HCT116 (cell line): ENCODE results near the gene USP32. TPM values are rescaled to one million over a fixed set of nuclear protein-coding genes. Genes with fewer than 3 reads are reported as not detected.

ENCODE experiments used
- ATAC-seq: fragments of 200-7000 bp; cut with Tn5 transposase; 2 replicates; pipeline ENCODE4 v1.9.1; 2020; ENCODE audit warnings: mild to moderate bottlenecking, moderate library complexity
- BruUV-seq: library from RNA; stranded (reverse); fragments of 400-500 nt; replicated peaks from 2 replicates; lab custom pipeline; 2021; lab: Mats Ljungman, UMichigan
- CTCF ChIA-PET: fragments of 300-600 bp; sonication (Branson Sonifier 250); formaldehyde crosslinking; loops from one replicate; lab custom pipeline; 2021; ENCODE audit warnings: antibody characterized with exemption; lab: Charles Lee
- POLR2A ChIA-PET: fragments of 300-600, 350-600 bp; sonication (Branson Sonifier 250); formaldehyde crosslinking; loops from one replicate; lab custom pipeline; 2021; ENCODE audit warnings: antibody characterized with exemption; lab: Charles Lee
- RAD21 ChIA-PET, 2 experiments: fragments of 300-600 bp; sonication (Branson Sonifier 250); formaldehyde crosslinking; loops; one replicate each; lab custom pipeline; 2023; ENCODE audit warnings: low total read pairs in 2 of 2; ENCODE audit not compliant: uncharacterized antibody in 2 of 2, unreplicated experiment in 2 of 2, low non-redundant PET in 1 of 2; lab: Charles Lee
- DNase-seq: peaks from one replicate; pipeline ENCODE4 v3.0.0-alpha.2; 2010; ENCODE audit warnings: low read depth, low spot score
- H2AFZ ChIP-seq: fragments of 200-600 bp; shearing (Covaris generic), sonication (generic); 2 replicates; pipeline ENCODE4 v1.6.1; 2017; ENCODE audit warnings: low read depth, mixed run types, mixed read lengths, antibody characterized with exemption, low read length; ENCODE audit not compliant: poor library complexity, severe bottlenecking
- H3K27ac ChIP-seq: 2 replicates; pipeline ENCODE4 v1.5.1; 2012; ENCODE audit warnings: low read depth, low read length
- H3K27me3 ChIP-seq: fragments of 200-600 bp; sonication (generic); 2 replicates; pipeline ENCODE4 v1.6.1; 2016; ENCODE audit warnings: mixed run types, low read length, mixed read lengths; ENCODE audit not compliant: insufficient read depth
- H3K36me3 ChIP-seq, 2 experiments: fragments of 200-500 bp in 1 of 2; fragments of 200-600 bp in 1 of 2; sonication (Bioruptor generic) in 1 of 2; sonication (generic) in 1 of 2; 2 replicates each; pipeline versions ENCODE4 v1.5.1 to v1.6.1; 2014 to 2016; ENCODE audit warnings: low read length in 2 of 2, inconsistent platforms in 1 of 2, mixed read lengths in 1 of 2, mixed run types in 1 of 2; ENCODE audit not compliant: insufficient read depth in 2 of 2, control insufficient read depth in 1 of 2
- H3K4me1 ChIP-seq, 2 experiments: fragments of 200-600 bp in 1 of 2; sonication (generic) in 1 of 2; 2 replicates each; pipeline versions ENCODE4 v1.5.1 to v1.6.1; 2012 to 2017; ENCODE audit warnings: low read length in 2 of 2, inconsistent platforms in 1 of 2, mild to moderate bottlenecking in 1 of 2, mixed read lengths in 1 of 2, mixed run types in 1 of 2, moderate library complexity in 1 of 2; ENCODE audit not compliant: insufficient read depth in 2 of 2, control insufficient read depth in 1 of 2
- H3K4me2 ChIP-seq: fragments of 200-600 bp; sonication (generic); 2 replicates; pipeline ENCODE4 v1.6.1; 2017; ENCODE audit warnings: mixed run types, low read length, mixed read lengths
- H3K4me3 ChIP-seq, 2 experiments: fragments of 200-600 bp in 1 of 2; sonication (generic) in 1 of 2; replicated peaks in 1 of 2; 2 replicates each; pipeline ENCODE4 v1.5.1; 2011 to 2016; ENCODE audit warnings: low read length in 2 of 2, control low read depth in 1 of 2, low read depth in 1 of 2, mild to moderate bottlenecking in 1 of 2, mixed read lengths in 1 of 2, mixed run types in 1 of 2
- H3K79me2 ChIP-seq: fragments of 200-600 bp; sonication (generic); 2 replicates; pipeline ENCODE4 v1.6.1; 2017; ENCODE audit warnings: mild to moderate bottlenecking, mixed run types, low read length, moderate library complexity, mixed read lengths; ENCODE audit not compliant: insufficient read depth
- H3K9ac ChIP-seq: fragments of 200-600 bp; sonication (generic); 2 replicates; pipeline ENCODE4 v1.6.1; 2016; ENCODE audit warnings: low read length, mixed read lengths
- H3K9me2 ChIP-seq: fragments of 200-600 bp; sonication (generic), shearing (Covaris generic); 2 replicates; pipeline ENCODE4 v1.6.1; 2017; ENCODE audit warnings: mixed run types, mild to moderate bottlenecking, moderate library complexity; ENCODE audit not compliant: insufficient read depth
- H3K9me3 ChIP-seq, 2 experiments: fragments of 200-500 bp in 1 of 2; fragments of 200-600 bp in 1 of 2; sonication (Bioruptor generic) in 1 of 2; sonication (generic) in 1 of 2; 2 replicates each; pipeline ENCODE4 v1.6.1; 2014 to 2017; ENCODE audit warnings: low read length in 2 of 2, mixed read lengths in 2 of 2, inconsistent platforms in 1 of 2, low read depth in 1 of 2, mild to moderate bottlenecking in 1 of 2, mixed run types in 1 of 2, moderate library complexity in 1 of 2; ENCODE audit not compliant: control insufficient read depth in 1 of 2, insufficient read depth in 1 of 2
- H4K20me1 ChIP-seq: fragments of 200-600 bp; sonication (generic), shearing (Covaris generic); 2 replicates; pipeline ENCODE4 v1.6.1; 2017; ENCODE audit warnings: mixed run types, mild to moderate bottlenecking, moderate library complexity; ENCODE audit not compliant: insufficient read depth
- EGR1 ChIP-seq: IDR thresholded peaks from 2 replicates; pipeline ENCODE4 v1.6.1; 2012; ENCODE audit warnings: low read depth
- ELF1 ChIP-seq: IDR thresholded peaks from 2 replicates; pipeline ENCODE4 v1.6.1; 2012; ENCODE audit warnings: low read depth, borderline replicate concordance
- EZH2 ChIP-seq: fragments of 200-600 bp; sonication (generic); IDR thresholded peaks from 2 replicates; pipeline ENCODE4 v1.6.1; 2017; ENCODE audit warnings: antibody characterized with exemption, mixed run types
- JUND ChIP-seq: IDR thresholded peaks from 2 replicates; pipeline ENCODE4 v1.6.1; 2012
- RAD21 ChIP-seq: IDR thresholded peaks from 2 replicates; pipeline ENCODE4 v1.6.1; 2012; ENCODE audit warnings: low read depth, mild to moderate bottlenecking
- SIN3A ChIP-seq: IDR thresholded peaks from 2 replicates; pipeline ENCODE4 v1.6.1; 2012; ENCODE audit warnings: low read depth
- TCF7L2 ChIP-seq: IDR thresholded peaks from 2 replicates; pipeline ENCODE4 v1.7.0; 2011; ENCODE audit warnings: borderline replicate concordance, inconsistent platforms; ENCODE audit not compliant: insufficient read depth, insufficient read length; ENCODE audit errors: extremely low read depth
- ZFX ChIP-seq: fragments of 450-650 bp; IDR thresholded peaks from 2 replicates; pipeline ENCODE4 v1.6.1; 2017
- intact Hi-C: fragments of 100-400 bp; cut with micrococcal nuclease; formaldehyde crosslinking; loops from 2 replicates; pipeline ENCODE4 v1.10.0; 2022
- total RNA-seq: library from RNA; stranded (reverse); gene quantifications from one replicate; pipeline ENCODE4 v1.2.1, GENCODE V29; 2021; ENCODE audit not compliant: unreplicated experiment
- TF ChIP-seq, protein P1 (sequence below), 3 experiments: fragments of 200-600 bp in 1 of 3; sonication (generic) in 1 of 3; IDR thresholded peaks in 2 of 3; conservative IDR thresholded peaks in 1 of 3; 2 replicates each; pipeline ENCODE4 v1.5.1; 2012 to 2017; ENCODE audit warnings: low read depth in 2 of 3, low read length in 2 of 3, antibody characterized with exemption in 1 of 3, borderline replicate concordance in 1 of 3, control low read depth in 1 of 3, mild to moderate bottlenecking in 1 of 3, mixed read lengths in 1 of 3, mixed run types in 1 of 3, moderate library complexity in 1 of 3; ENCODE audit not compliant: insufficient read depth in 1 of 3
- TF ChIP-seq, protein P2 (sequence below): IDR thresholded peaks from 2 replicates; pipeline ENCODE4 v1.6.1; 2011; ENCODE audit warnings: mild to moderate bottlenecking, low read length, moderate library complexity; ENCODE audit not compliant: insufficient replicate concordance; ENCODE audit errors: extremely low read depth

USP32 gene
- total RNA-seq, 1 experiment from 2014 or later = 67.0 TPM

DNA sequence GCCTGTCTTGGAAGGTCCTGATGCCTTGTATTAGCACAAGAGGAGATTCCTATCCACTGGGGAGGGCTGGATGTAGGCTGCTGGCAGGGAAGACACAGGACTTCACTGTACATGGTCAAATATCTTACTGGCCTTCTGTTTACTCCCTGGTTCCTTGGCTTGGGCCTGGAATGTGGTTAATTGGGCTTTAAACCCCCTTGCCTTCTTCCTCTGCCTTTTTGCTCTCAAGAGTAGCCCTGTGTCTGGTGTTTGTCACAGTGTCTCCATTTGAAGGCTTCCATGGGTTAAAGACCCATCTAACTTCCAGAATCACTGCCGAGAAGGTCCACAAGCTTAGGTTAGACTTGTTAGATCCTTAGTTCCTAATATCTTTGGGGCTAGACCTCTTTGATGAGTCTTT lies 23.2 kb upstream of the USP32 start:
- no peak overlapping the region for H3K4me3 ChIP-seq
- TF ChIP-seq ZFX (no peak), SIN3A (no peak), EZH2 (no peak), RAD21 (no peak), TCF7L2 (no peak), JUND (no peak), EGR1 (no peak), ELF1 (no peak)
- TF ChIP-seq, protein P1, sequence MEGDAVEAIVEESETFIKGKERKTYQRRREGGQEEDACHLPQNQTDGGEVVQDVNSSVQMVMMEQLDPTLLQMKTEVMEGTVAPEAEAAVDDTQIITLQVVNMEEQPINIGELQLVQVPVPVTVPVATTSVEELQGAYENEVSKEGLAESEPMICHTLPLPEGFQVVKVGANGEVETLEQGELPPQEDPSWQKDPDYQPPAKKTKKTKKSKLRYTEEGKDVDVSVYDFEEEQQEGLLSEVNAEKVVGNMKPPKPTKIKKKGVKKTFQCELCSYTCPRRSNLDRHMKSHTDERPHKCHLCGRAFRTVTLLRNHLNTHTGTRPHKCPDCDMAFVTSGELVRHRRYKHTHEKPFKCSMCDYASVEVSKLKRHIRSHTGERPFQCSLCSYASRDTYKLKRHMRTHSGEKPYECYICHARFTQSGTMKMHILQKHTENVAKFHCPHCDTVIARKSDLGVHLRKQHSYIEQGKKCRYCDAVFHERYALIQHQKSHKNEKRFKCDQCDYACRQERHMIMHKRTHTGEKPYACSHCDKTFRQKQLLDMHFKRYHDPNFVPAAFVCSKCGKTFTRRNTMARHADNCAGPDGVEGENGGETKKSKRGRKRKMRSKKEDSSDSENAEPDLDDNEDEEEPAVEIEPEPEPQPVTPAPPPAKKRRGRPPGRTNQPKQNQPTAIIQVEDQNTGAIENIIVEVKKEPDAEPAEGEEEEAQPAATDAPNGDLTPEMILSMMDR (IDR thresholded peaks at IDR 0.05 in 2 of 3, conservative IDR thresholded peaks at IDR 0.05 in 1 of 3; ENCODE audit: borderline replicate concordance in 1 of 3, insufficient read depth in 1 of 3, low read depth in 2 of 3, low read length in 2 of 3) = no peak
- TF ChIP-seq, protein P2, sequence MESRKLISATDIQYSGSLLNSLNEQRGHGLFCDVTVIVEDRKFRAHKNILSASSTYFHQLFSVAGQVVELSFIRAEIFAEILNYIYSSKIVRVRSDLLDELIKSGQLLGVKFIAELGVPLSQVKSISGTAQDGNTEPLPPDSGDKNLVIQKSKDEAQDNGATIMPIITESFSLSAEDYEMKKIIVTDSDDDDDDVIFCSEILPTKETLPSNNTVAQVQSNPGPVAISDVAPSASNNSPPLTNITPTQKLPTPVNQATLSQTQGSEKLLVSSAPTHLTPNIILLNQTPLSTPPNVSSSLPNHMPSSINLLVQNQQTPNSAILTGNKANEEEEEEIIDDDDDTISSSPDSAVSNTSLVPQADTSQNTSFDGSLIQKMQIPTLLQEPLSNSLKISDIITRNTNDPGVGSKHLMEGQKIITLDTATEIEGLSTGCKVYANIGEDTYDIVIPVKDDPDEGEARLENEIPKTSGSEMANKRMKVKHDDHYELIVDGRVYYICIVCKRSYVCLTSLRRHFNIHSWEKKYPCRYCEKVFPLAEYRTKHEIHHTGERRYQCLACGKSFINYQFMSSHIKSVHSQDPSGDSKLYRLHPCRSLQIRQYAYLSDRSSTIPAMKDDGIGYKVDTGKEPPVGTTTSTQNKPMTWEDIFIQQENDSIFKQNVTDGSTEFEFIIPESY = no peak
- H2AFZ ChIP-seq = no peak overlapping the region
- DNase-seq = no peak
- no peaks in the 10 kb centered on the region for H4K20me1 ChIP-seq
- H3K4me1 ChIP-seq = no peaks in the 10 kb centered on the region
- H3K36me3 ChIP-seq = no peaks in the 10 kb centered on the region
- H3K4me2 ChIP-seq = no peak overlapping the region
- no peak overlapping the region for H3K27ac ChIP-seq
- ATAC-seq = no peak
- H3K9ac ChIP-seq = no peak overlapping the region
- intact Hi-C loops = no loop called here
- H3K27me3 ChIP-seq = no peaks in the 10 kb centered on the region
- no TSS peak for BruUV-seq
- no peaks in the 10 kb centered on the region for H3K79me2 ChIP-seq
- no peaks in the 10 kb centered on the region for H3K9me2 ChIP-seq
- ChIA-PET RAD21 (no interaction called here), CTCF (no interaction called here), POLR2A (no interaction called here)
- no peaks in the 10 kb centered on the region for H3K9me3 ChIP-seq
